GM12872 (cell line): Measurements from ENCODE around the gene PAM.

Experiments
- CTCF ChIP-seq: IDR thresholded peaks from 3 replicates; pipeline ENCODE4 v1.5.1; 2011; ENCODE audit warnings: low read depth, mild to moderate bottlenecking, low read length, moderate library complexity; ENCODE audit not compliant: insufficient read depth

PAM gene

GRCh38 chr5:102941111-102941510 lies 186.0 kb downstream of the PAM start:
- no peak for TF ChIP-seq CTCF

- no peak for TF ChIP-seq CTCF
These were observed 191.3 kb downstream of the PAM start for GRCh38 chr5:102946414-102946813.

- no peak for TF ChIP-seq CTCF
These were observed 191.9 kb downstream of the PAM start for GRCh38 chr5:102946971-102947370.

GRCh38 chr5:102955488-102955887 lies 200.4 kb downstream of the PAM start:
- no peak for TF ChIP-seq CTCF

- no peak for TF ChIP-seq CTCF
These were observed 201.5 kb downstream of the PAM start for GRCh38 chr5:102956599-102956998.

GRCh38 chr5:102957141-102957540 lies 202.0 kb downstream of the PAM start:
- no peak for TF ChIP-seq CTCF

GRCh38 chr5:102958481-102959011 lies 203.4 kb downstream of the PAM start:
- TF ChIP-seq CTCF = no peak
